Vagina (tissue), 2 donors: ENCODE results near the gene INTS11. TPM values are rescaled to one million over a fixed set of nuclear protein-coding genes. Genes with fewer than 3 reads are reported as not detected.
"Not testable (repeated sequence)": the region's sequence is repeated elsewhere in the genome, so short reads cannot be mapped to it uniquely, and the experiment has no call there.

Experiments used
- DNase-seq, 2 donors: peaks; one replicate each; pipeline ENCODE4 v3.0.0-alpha.2; 2017; ENCODE audit errors: extremely low spot score in 2 of 2
- H3K27ac ChIP-seq: fragments of 200-600 bp; sonication (generic); one replicate; pipeline ENCODE4 v1.5.1; 2019
- H3K27me3 ChIP-seq: fragments of 200-600 bp; sonication (generic); one replicate; pipeline ENCODE4 v1.5.1; 2019
- H3K36me3 ChIP-seq, 2 donors: fragments of 200-600 bp; sonication (generic); one replicate each; pipeline ENCODE4 v1.5.1; 2017 to 2019
- H3K4me1 ChIP-seq: fragments of 200-600 bp; sonication (generic); one replicate; pipeline ENCODE4 v1.5.1; 2019
- H3K4me3 ChIP-seq, 2 donors: fragments of 200-600 bp; sonication (generic); 1 replicate in 1 of 2; 2 replicates in 1 of 2; pipeline ENCODE4 v1.5.1; 2016 to 2019
- H3K9me3 ChIP-seq: fragments of 200-600 bp; sonication (generic); one replicate; pipeline ENCODE4 v1.5.1; 2019
- POLR2A ChIP-seq, 2 donors: fragments of 450-650 bp; IDR thresholded peaks; one replicate each; pipeline ENCODE4 v1.6.1; 2017; ENCODE audit warnings: antibody characterized with exemption in 2 of 2, mild to moderate bottlenecking in 2 of 2, moderate library complexity in 2 of 2
- POLR2AphosphoS5 ChIP-seq, 2 donors: sonication (generic); formaldehyde crosslinking; IDR thresholded peaks; one replicate each; pipeline ENCODE4 v1.9.0; 2017; ENCODE audit warnings: antibody characterized with exemption in 2 of 2, mild to moderate bottlenecking in 2 of 2, low read depth in 1 of 2; ENCODE audit not compliant: insufficient read depth in 1 of 2
- intact Hi-C: fragments of 100-400 bp; cut with DNase I; formaldehyde crosslinking; loops from one replicate; pipeline ENCODE4 v1.15.1; 2023
- total RNA-seq: library from RNA; depleted of rRNA; stranded (reverse); fragments of >200 nt; gene quantifications from one replicate; pipeline ENCODE4 v1.2.3, GENCODE V29; 2016
- TF ChIP-seq, protein P1 (sequence below), 3 experiments: fragments of 450-650 bp in 2 of 3; fragments of 200-600 bp in 1 of 3; sonication (generic) in 1 of 3; IDR thresholded peaks; one replicate each; pipeline ENCODE4 v1.5.1; 2017 to 2019; ENCODE audit warnings: antibody characterized with exemption in 3 of 3, mild to moderate bottlenecking in 2 of 3, moderate library complexity in 2 of 3

Gene INTS11
- total RNA-seq, 1 donor from 2014 or later, result 142 TPM

DNA sequence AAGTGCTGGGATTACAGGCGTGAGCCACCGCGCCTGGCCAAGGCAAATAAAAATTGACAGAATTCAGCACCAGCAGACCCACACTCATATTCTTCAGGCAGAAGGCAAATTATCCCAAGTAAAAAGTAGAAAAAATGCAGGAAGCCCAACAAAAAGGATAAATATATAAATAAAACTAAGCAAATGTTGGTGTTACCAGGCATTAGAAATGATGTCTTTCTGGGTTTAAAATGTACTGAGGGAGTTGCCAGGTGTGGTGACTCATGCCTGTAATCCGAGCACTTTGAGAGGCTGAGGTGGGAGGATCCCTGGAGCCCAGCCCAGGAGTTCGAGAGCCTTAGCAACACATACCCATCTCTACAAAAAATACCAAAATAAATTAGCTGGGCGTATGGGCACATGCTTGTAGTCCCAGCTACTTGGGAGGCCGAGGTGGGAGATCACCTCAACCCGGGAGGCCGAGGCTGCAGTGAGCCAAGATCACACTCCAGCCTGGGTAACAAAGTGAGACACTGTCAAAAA lies 6.3 kb downstream of the INTS11 start:
- H3K4me1 ChIP-seq, result peaks cover 49% of the 10 kb centered on the region
- peak overlapping the region; percentile 72 for H3K27ac ChIP-seq
- no peak for DNase-seq
- no peak overlapping the region for H3K4me3 ChIP-seq
- H3K27me3 ChIP-seq, result no peaks in the 10 kb centered on the region
- peak; percentile 53 to 91 for TF ChIP-seq POLR2AphosphoS5 (IDR thresholded peaks at IDR 0.05; ENCODE audit: insufficient read depth in 1 of 2, low read depth in 1 of 2)
- no peak for TF ChIP-seq POLR2A (IDR thresholded peaks at IDR 0.05)
- peaks cover 0 to 33% of the 10 kb centered on the region in 2 donors for H3K36me3 ChIP-seq
- H3K9me3 ChIP-seq, result no peaks in the 10 kb centered on the region
- intact Hi-C loops, result no loop called here

DNA sequence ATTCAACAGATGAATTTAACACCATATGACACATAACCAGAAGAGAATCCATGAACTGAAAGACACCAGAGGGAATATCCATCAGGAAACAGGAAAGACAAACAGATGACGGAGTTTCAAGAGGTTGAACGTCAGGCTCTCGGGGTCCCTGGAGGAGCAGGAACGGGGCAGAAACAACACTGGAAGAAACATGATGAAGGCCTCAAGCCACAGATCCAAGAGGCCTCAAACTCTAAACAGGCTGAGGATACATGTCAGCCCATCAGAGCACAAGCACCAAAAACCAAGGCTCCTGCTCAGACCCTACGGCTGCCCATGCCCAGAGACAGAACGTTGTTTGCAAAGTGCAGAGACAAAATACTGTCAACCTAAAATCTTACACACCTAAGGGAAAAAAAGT lies 7.0 kb downstream of the INTS11 start:
- Histone ChIP-seq H3K9me3 (no peaks in the 10 kb centered on the region), H3K27ac (peak overlapping the region; percentile 72), H3K4me1 (peaks cover 41% of the 10 kb centered on the region), H3K27me3 (no peaks in the 10 kb centered on the region), H3K4me3 (no peak overlapping the region), H3K36me3 (peaks cover 0 to 41% of the 10 kb centered on the region in 2 donors)
- TF ChIP-seq POLR2A (IDR thresholded peaks at IDR 0.05), result no peak
- no peak for TF ChIP-seq POLR2AphosphoS5 (IDR thresholded peaks at IDR 0.05; ENCODE audit: insufficient read depth in 1 of 2, low read depth in 1 of 2)
- TF ChIP-seq, protein P1, sequence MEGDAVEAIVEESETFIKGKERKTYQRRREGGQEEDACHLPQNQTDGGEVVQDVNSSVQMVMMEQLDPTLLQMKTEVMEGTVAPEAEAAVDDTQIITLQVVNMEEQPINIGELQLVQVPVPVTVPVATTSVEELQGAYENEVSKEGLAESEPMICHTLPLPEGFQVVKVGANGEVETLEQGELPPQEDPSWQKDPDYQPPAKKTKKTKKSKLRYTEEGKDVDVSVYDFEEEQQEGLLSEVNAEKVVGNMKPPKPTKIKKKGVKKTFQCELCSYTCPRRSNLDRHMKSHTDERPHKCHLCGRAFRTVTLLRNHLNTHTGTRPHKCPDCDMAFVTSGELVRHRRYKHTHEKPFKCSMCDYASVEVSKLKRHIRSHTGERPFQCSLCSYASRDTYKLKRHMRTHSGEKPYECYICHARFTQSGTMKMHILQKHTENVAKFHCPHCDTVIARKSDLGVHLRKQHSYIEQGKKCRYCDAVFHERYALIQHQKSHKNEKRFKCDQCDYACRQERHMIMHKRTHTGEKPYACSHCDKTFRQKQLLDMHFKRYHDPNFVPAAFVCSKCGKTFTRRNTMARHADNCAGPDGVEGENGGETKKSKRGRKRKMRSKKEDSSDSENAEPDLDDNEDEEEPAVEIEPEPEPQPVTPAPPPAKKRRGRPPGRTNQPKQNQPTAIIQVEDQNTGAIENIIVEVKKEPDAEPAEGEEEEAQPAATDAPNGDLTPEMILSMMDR (IDR thresholded peaks at IDR 0.05), result no peak
- DNase-seq, result no peak
- intact Hi-C loops, result no loop called here

DNA sequence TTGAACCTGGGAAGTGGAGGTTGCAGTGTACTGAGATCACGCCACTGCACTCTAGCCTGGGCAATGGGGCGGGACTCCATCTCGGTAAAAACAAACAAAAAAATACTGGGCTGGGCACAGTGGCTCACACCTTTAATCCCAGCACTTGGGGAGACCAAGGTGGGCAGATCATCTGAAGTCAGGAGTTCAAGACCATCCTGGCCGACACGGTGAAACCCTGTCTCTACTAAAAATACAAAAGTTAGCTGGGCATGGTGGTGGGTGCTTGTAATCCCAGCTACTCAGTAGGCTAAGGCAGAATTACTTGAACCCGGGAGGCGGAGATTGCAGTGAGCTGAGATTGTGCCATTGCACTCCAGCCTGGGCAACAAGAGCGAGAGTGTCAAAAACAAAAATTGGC lies 8.3 kb downstream of the INTS11 start:
- DNase-seq, H3K27me3 ChIP-seq, H3K9me3 ChIP-seq, H3K4me3 ChIP-seq, intact Hi-C loops: not testable (repeated sequence)
- peaks cover 30% of the 10 kb centered on the region for H3K4me1 ChIP-seq
- H3K27ac ChIP-seq, result peak overlapping the region; percentile 72
- H3K36me3 ChIP-seq, result peaks cover 0 to 53% of the 10 kb centered on the region in 2 donors

DNA sequence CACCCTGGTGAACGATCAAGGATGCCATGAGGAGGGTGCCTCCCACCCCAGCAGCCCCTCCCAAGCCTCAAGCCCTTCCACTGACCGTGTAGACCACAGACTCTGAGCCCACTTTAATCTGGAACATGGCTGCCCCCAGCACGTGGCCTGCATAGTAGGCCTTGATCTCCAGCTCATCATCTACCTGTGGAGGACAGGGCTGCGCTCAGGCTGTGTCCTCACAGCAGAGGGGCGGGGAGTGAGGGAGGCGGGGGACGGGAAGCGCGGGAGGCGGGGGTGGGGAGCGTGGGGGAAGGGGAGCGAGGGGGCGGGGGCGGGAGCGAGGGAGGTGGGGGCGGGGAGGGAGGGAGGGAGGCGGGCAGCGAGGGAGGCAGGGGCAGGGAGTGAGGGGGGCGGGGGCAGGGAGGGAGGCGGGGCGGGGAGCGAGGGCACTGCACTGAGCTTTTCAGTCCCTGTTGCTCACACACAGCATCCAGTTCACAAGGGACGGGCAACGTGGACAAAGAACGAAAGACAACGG lies 9.0 kb downstream of the INTS11 start:
- DNase-seq, result no peak
- H3K36me3 ChIP-seq, result peaks cover 0 to 54% of the 10 kb centered on the region in 2 donors
- intact Hi-C loops, result no loop called here
- H3K27me3 ChIP-seq, result no peaks in the 10 kb centered on the region
- TF ChIP-seq, protein P1 (IDR thresholded peaks at IDR 0.05), result no peak
- TF ChIP-seq POLR2AphosphoS5 (IDR thresholded peaks at IDR 0.05; ENCODE audit: insufficient read depth in 1 of 2, low read depth in 1 of 2), result no peak
- no peak for TF ChIP-seq POLR2A (IDR thresholded peaks at IDR 0.05)
- no peak overlapping the region for H3K4me3 ChIP-seq
- H3K9me3 ChIP-seq, result no peaks in the 10 kb centered on the region
- no peak overlapping the region for H3K27ac ChIP-seq
- peaks cover 24% of the 10 kb centered on the region for H3K4me1 ChIP-seq

DNA sequence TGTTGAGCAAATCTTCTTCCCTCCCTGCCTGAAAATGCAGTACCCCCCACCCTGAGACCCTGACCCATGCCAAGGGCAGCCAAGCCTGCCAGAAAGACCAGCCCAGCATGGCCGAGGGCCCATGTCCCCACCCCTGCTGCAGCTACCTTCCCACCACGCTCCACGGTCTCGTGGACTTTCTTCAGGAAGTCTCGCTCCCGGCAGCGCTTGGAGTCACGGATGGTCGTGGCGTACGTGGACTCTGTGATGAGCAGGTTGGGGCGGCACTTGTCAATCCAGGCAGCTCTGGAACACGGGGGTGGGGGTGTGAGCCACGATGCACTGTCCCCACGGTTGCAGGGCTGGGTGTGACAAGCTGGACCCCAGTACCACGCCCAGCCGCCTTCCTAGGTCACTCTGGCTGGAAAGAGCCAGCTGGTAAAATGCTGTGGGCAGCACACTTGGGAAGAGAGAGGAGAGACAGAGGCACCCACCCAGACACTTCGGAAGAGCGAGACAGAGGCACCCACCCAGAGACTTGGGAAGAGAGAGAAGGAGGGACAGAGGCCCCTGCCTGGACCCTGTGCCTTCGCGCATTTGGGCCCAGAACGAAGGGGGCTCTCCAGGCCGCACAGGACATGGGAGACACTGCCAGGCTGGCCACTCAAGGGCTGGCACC lies 9.7 kb downstream of the INTS11 start:
- H3K4me1 ChIP-seq, result peaks cover 26% of the 10 kb centered on the region
- no peak for DNase-seq
- intact Hi-C loops, result no loop called here
- no peak overlapping the region for H3K27ac ChIP-seq
- H3K4me3 ChIP-seq, result no peak overlapping the region
- no peaks in the 10 kb centered on the region for H3K9me3 ChIP-seq
- TF ChIP-seq, protein P1 (IDR thresholded peaks at IDR 0.05), result no peak
- TF ChIP-seq POLR2A (IDR thresholded peaks at IDR 0.05) (no peak), POLR2AphosphoS5 (IDR thresholded peaks at IDR 0.05; ENCODE audit: insufficient read depth in 1 of 2, low read depth in 1 of 2) (no peak)
- peaks cover 0 to 48% of the 10 kb centered on the region in 2 donors for H3K36me3 ChIP-seq
- no peaks in the 10 kb centered on the region for H3K27me3 ChIP-seq

DNA sequence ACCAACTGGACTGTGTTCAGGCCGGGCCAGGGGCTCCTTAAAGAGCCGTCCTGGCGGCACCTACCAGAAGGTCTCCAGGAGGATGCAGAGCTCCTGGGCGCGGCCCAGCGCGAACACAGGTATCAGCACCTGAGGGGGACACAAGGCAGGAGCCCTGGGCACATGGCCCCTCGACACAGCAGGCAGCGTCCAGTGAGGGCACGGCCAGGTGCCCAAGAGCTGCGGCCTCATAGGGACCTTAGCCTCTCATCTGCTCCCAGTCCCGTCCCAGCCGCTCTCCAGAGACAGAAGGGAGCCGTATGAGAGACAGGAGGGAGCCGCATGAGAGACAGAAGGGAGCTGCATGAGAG lies 10.2 kb downstream of the INTS11 start:
- Histone ChIP-seq H3K27ac (no peak overlapping the region), H3K27me3 (no peaks in the 10 kb centered on the region), H3K4me1 (peaks cover 30% of the 10 kb centered on the region), H3K9me3 (no peaks in the 10 kb centered on the region), H3K4me3 (no peak overlapping the region), H3K36me3 (peaks cover 0 to 42% of the 10 kb centered on the region in 2 donors)
- no peak for TF ChIP-seq POLR2A (IDR thresholded peaks at IDR 0.05)
- no peak for TF ChIP-seq POLR2AphosphoS5 (IDR thresholded peaks at IDR 0.05; ENCODE audit: insufficient read depth in 1 of 2, low read depth in 1 of 2)
- TF ChIP-seq, protein P1 (IDR thresholded peaks at IDR 0.05), result no peak
- intact Hi-C loops, result no loop called here
- no peak for DNase-seq
